HG03439 (cell line): ENCODE data around the gene DGKD.

Experiments used
- ATAC-seq: cut with Tn5 transposase; IDR thresholded peaks from one replicate; pipeline ENCODE4 v1.9.1; 2021; ENCODE audit warnings: mild to moderate bottlenecking, moderate library complexity; ENCODE audit not compliant: unreplicated experiment

The DGKD gene

GRCh38 chr2:233490831-233491230 lies 136.5 kb downstream of the DGKD start:
- no peak for ATAC-seq

- ATAC-seq = no peak
Observed at GRCh38 chr2:233491326-233491725, 137.0 kb downstream of the DGKD start.

- no peak for ATAC-seq
Observed at GRCh38 chr2:233492078-233492477, 137.8 kb downstream of the DGKD start.

GRCh38 chr2:233492751-233493150 lies 138.5 kb downstream of the DGKD start:
- ATAC-seq = no peak

GRCh38 chr2:233495503-233496496 lies 141.5 kb downstream of the DGKD start:
- ATAC-seq = no peak

- no peak for ATAC-seq
Observed at GRCh38 chr2:233497692-233498091, 143.4 kb downstream of the DGKD start.

GRCh38 chr2:233498126-233498525 lies 143.8 kb downstream of the DGKD start:
- no peak for ATAC-seq

GRCh38 chr2:233499928-233500327 lies 145.6 kb downstream of the DGKD start:
- no peak for ATAC-seq

- no peak for ATAC-seq
Observed at GRCh38 chr2:233501198-233502076, 147.1 kb downstream of the DGKD start.

- ATAC-seq = no peak
Observed at GRCh38 chr2:233503481-233503880, 149.2 kb downstream of the DGKD start.

GRCh38 chr2:233503947-233504637 lies 149.8 kb downstream of the DGKD start:
- no peak for ATAC-seq

GRCh38 chr2:233513953-233514655 lies 159.8 kb downstream of the DGKD start:
- ATAC-seq = no peak

- ATAC-seq = peak; percentile 92
Observed at GRCh38 chr2:233519787-233520611, 165.7 kb downstream of the DGKD start.
